H1 (cell line): ENCODE measurements around the gene SSH2. TPM values are rescaled to one million over a fixed set of nuclear protein-coding genes. Genes with fewer than 3 reads are reported as not detected.

Experiments
- E2F6 ChIP-seq: IDR thresholded peaks from 2 replicates; pipeline ENCODE4 v1.6.1; 2012; ENCODE audit warnings: inconsistent platforms
- polyA plus RNA-seq, 7 experiments: library from polyadenylated mRNA; depleted of rRNA in 3 of 7; stranded (reverse) in 5 of 7; unstranded in 2 of 7; fragments of >200 nt in 5 of 7; fragments of 200-250 nt in 2 of 7; gene quantifications; 1 replicate in 5 of 7; 2 replicates in 1 of 7; 4 replicates in 1 of 7; pipeline versions ENCODE4 v1.2.1 to v1.2.3, GENCODE V29; 2011 to 2013; ENCODE audit warnings: missing spikeins in 2 of 7, mixed read lengths in 2 of 7
- total RNA-seq: library from RNA; stranded (reverse); fragmentation: NEBNext Ultra II Directional; extraction: Animal tissue kit (Norgen Biotek cat#: 25700); gene quantifications from 2 replicates; pipeline ENCODE4 v1.2.1, GENCODE V29; 2021

The SSH2 gene
- total and polyA plus RNA-seq, 2 of the 8 experiments (the other 6 are each of a cell fraction or from before 2014, with no cell fraction given), result 5.2 to 15.9 TPM

- TF ChIP-seq E2F6, result no peak
Observed at GRCh38 chr17:29962656-29963055, 32.6 kb upstream of the SSH2 start (continued).
